Tibial nerve (tissue), 4 donors: ENCODE measurements around the gene GPR27.

Experiments used
- CTCF ChIP-seq, 5 experiments: fragments of 200-600 bp in 3 of 5; fragments of 450-650 bp in 2 of 5; sonication (generic) in 3 of 5; IDR thresholded peaks; one replicate each; pipeline ENCODE4 v1.5.1; 2016 to 2019; ENCODE audit warnings: antibody characterized with exemption in 5 of 5, mild to moderate bottlenecking in 3 of 5, moderate library complexity in 2 of 5
- EP300 ChIP-seq, 2 donors: sonication (generic); formaldehyde crosslinking; IDR thresholded peaks; one replicate each; pipeline ENCODE4 v1.6.1; 2017; ENCODE audit warnings: antibody characterized with exemption in 2 of 2, mild to moderate bottlenecking in 1 of 2
- POLR2A ChIP-seq, 2 donors: fragments of 450-650 bp; IDR thresholded peaks; one replicate each; pipeline ENCODE4 v1.6.1; 2017; ENCODE audit warnings: antibody characterized with exemption in 2 of 2, mild to moderate bottlenecking in 2 of 2, moderate library complexity in 2 of 2

- no peak for TF ChIP-seq CTCF (IDR thresholded peaks at IDR 0.05)
- no peak for TF ChIP-seq POLR2A (IDR thresholded peaks at IDR 0.05)
- TF ChIP-seq EP300 (IDR thresholded peaks at IDR 0.05): no peak
These were observed 45.1 kb upstream of the GPR27 start for GRCh38 chr3:71708476-71709105.
